Neutrophil (primary cell): Measurements from ENCODE around the gene ARMC8.

ENCODE experiments used
- H3K27ac ChIP-seq: fragments of 200-600 bp; sonication (generic); 2 replicates; pipeline ENCODE4 v1.5.1; 2016; ENCODE audit warnings: mild to moderate bottlenecking, moderate library complexity
- H3K27me3 ChIP-seq: fragments of 200-600 bp; sonication (generic); 2 replicates; pipeline ENCODE4 v1.6.0; 2016; ENCODE audit warnings: mild to moderate bottlenecking
- H3K36me3 ChIP-seq: fragments of 200-600 bp; sonication (generic); 2 replicates; pipeline ENCODE4 v1.5.1; 2017
- H3K4me1 ChIP-seq, 2 experiments: fragments of 200-600 bp in 1 of 2; sonication (generic) in 1 of 2; 1 replicate in 1 of 2; 2 replicates in 1 of 2; pipeline versions ENCODE4 v1.5.1 to v1.6.1; 2013 to 2016; ENCODE audit warnings: low read depth in 1 of 2, low read length in 1 of 2, mild to moderate bottlenecking in 1 of 2, moderate library complexity in 1 of 2; ENCODE audit not compliant: control insufficient read depth in 1 of 2, insufficient read depth in 1 of 2
- H3K4me3 ChIP-seq, 2 experiments: fragments of 200-600 bp in 1 of 2; sonication (generic) in 1 of 2; 1 replicate in 1 of 2; 2 replicates in 1 of 2; pipeline ENCODE4 v1.5.1; 2013 to 2016; ENCODE audit warnings: low read depth in 1 of 2, low read length in 1 of 2, mild to moderate bottlenecking in 1 of 2, moderate library complexity in 1 of 2
- H3K9me3 ChIP-seq: fragments of 200-600 bp; sonication (generic); 2 replicates; pipeline ENCODE4 v1.5.1; 2016
- TF ChIP-seq, protein P1 (sequence below): fragments of 200-600 bp; sonication (generic); IDR thresholded peaks from 2 replicates; pipeline ENCODE4 v1.5.1; 2016; ENCODE audit warnings: antibody characterized with exemption

The ARMC8 gene

DNA sequence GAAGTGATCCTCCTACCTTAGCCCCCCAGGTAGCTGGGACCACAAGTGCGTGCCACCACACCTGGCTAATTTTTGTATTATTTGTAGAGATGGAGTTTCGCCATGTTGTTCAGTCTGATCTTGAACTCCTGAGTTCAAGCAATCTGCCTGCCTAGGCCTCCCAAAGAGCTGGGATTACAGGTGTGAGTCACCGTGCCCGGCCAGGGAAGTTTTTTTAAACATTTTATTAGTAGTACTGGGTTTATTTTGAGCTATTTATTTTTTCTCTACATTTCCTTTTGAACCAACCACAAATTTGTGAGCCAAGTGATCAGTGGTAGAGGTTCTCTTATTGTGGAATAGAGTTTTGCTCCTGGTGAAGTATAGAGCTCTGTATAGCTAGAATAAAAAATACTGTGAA, 33.7 kb downstream of the ARMC8 start:
- peak overlapping the region; percentile 83 for H3K27ac ChIP-seq
- H3K4me3 ChIP-seq = no peak overlapping the region
- peaks cover 24% of the 10 kb centered on the region for H3K36me3 ChIP-seq

DNA sequence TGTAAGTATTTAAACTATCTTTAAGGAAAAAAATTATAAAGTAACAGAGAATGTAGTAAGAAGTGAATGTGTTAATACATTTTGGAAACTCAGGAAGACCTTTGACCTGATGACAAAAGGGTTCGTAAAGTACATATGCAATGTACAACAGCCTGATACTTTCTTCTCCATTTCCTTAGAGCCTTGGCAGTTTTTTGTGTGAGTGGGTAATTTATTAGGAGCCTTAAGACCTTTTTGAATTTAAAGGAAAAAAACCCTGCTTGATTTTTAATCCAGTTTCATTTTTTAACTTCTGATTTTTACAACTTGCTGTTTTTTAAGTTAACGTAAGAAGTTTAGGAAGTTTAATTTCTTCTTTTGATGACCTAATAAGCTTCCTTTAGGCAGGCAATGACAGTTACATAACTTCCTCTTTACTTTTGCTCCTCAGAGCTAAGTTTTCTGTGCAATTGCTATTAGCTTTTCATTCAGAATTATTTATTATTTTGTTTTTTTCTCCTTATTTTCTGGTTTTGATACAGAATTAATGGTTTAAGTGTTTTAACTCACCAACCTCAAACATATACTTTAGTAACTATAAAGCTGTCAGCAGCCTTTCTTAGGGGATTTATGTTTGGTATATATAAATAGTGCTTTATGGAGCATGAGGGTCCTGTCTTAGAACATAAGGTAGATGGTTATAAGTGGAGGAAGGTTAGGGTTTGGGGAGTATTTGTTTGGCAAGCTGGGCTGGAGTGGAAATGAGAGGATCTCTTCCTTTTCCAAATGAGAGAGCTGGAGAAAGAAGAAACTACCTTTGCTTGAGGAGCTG, 35.2 kb downstream of the ARMC8 start:
- H3K36me3 ChIP-seq = peaks cover 37% of the 10 kb centered on the region
- no peaks in the 10 kb centered on the region for H3K9me3 ChIP-seq
- peaks cover 44 to 46% of the 10 kb centered on the region in 2 experiments for H3K4me1 ChIP-seq
- H3K27me3 ChIP-seq = no peaks in the 10 kb centered on the region
- TF ChIP-seq, protein P1, sequence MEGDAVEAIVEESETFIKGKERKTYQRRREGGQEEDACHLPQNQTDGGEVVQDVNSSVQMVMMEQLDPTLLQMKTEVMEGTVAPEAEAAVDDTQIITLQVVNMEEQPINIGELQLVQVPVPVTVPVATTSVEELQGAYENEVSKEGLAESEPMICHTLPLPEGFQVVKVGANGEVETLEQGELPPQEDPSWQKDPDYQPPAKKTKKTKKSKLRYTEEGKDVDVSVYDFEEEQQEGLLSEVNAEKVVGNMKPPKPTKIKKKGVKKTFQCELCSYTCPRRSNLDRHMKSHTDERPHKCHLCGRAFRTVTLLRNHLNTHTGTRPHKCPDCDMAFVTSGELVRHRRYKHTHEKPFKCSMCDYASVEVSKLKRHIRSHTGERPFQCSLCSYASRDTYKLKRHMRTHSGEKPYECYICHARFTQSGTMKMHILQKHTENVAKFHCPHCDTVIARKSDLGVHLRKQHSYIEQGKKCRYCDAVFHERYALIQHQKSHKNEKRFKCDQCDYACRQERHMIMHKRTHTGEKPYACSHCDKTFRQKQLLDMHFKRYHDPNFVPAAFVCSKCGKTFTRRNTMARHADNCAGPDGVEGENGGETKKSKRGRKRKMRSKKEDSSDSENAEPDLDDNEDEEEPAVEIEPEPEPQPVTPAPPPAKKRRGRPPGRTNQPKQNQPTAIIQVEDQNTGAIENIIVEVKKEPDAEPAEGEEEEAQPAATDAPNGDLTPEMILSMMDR = no peak
- H3K27ac ChIP-seq = peak overlapping the region; percentile 83
- peak overlapping the region; percentile 48 to 50 for H3K4me3 ChIP-seq

More for the DNA sequence above, 33.7 kb downstream of the ARMC8 start:
- H3K4me1 ChIP-seq = peaks cover 44 to 46% of the 10 kb centered on the region in 2 experiments
- no peaks in the 10 kb centered on the region for H3K9me3 ChIP-seq
- no peaks in the 10 kb centered on the region for H3K27me3 ChIP-seq
- TF ChIP-seq, protein P1 = no peak

- H3K27me3 ChIP-seq = no peaks in the 10 kb centered on the region
- H3K4me1 ChIP-seq = peaks cover 44 to 46% of the 10 kb centered on the region in 2 experiments
- no peaks in the 10 kb centered on the region for H3K9me3 ChIP-seq
- peak overlapping the region; percentile 83 for H3K27ac ChIP-seq
- TF ChIP-seq, protein P1 = no peak
- H3K4me3 ChIP-seq = peak overlapping the region; percentile 48 to 50
- peaks cover 38% of the 10 kb centered on the region for H3K36me3 ChIP-seq
These were observed 35.8 kb downstream of the ARMC8 start for GRCh38 chr3:138222942-138223287.

- H3K27me3 ChIP-seq = no peaks in the 10 kb centered on the region
- TF ChIP-seq, protein P1 = no peak
- H3K27ac ChIP-seq = no peak overlapping the region
- H3K36me3 ChIP-seq = peaks cover 51% of the 10 kb centered on the region
- peaks cover 10% of the 10 kb centered on the region in 2 experiments for H3K4me1 ChIP-seq
- H3K9me3 ChIP-seq = no peaks in the 10 kb centered on the region
- H3K4me3 ChIP-seq = no peak overlapping the region
These were observed 40.5 kb downstream of the ARMC8 start for GRCh38 chr3:138227650-138228049.

DNA sequence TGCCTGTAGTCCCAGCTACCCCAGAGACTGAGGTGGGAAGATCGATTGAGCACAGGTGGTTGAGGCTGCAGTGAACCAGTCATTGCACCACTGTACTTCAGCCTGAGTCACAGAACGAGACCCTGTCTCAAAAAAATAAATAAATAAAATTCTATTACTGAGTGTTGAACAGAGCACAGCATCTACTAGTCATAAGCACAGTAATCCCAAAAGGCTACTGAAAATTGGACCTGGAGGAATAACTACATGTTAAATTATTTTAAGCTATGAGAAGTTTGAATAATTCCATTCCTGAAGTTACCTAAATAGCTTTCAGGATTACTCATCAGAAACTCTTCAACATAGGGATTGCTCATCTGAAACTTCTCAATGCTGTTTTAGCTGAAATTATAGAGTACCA, 43.4 kb downstream of the ARMC8 start:
- Histone ChIP-seq H3K27me3 (no peaks in the 10 kb centered on the region), H3K27ac (peak overlapping the region; percentile 6), H3K4me3 (no peak overlapping the region), H3K9me3 (no peaks in the 10 kb centered on the region), H3K36me3 (peaks cover 36% of the 10 kb centered on the region), H3K4me1 (no peaks in the 10 kb centered on the region)
- TF ChIP-seq, protein P1 = no peak
